GM21367 (cell line): ENCODE results near the gene DNMT1.
"Not testable (repeated sequence)": the region's sequence is repeated elsewhere in the genome, so short reads cannot be mapped to it uniquely, and the experiment has no call there.

Experiments used
- ATAC-seq: cut with Tn5 transposase; IDR thresholded peaks from one replicate; pipeline ENCODE4 v1.9.1; 2021; ENCODE audit not compliant: unreplicated experiment

DNMT1 gene

GRCh38 chr19:10194500-10195198 is at the start of gene DNMT1:
TSS of gene DNMT1 (minus strand) at chr19:10194953. CDS start at chr19:10194899, 54 bp downstream.
- ATAC-seq, result peak; percentile 54

DNA sequence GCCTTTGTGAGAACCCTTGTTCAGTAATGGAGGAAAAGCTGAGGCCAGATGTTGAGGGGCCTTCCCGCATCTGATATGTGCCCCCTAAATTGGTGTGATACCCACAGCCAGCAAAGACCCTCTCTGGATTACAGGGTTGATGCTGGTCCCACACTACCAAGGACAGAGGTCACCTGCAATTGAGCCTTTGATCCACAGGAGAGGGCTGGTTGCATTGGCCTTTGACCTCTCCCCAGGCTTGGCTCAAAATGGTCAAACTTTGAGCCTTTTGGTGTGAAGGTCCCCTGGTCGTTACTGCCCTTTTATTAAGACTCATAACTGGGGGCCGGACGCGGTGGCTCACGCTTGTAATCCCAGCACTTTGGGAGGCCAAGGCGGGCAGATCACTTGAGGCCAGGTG is 48.9 kb upstream of the DNMT1 start:
- no peak for ATAC-seq

DNA sequence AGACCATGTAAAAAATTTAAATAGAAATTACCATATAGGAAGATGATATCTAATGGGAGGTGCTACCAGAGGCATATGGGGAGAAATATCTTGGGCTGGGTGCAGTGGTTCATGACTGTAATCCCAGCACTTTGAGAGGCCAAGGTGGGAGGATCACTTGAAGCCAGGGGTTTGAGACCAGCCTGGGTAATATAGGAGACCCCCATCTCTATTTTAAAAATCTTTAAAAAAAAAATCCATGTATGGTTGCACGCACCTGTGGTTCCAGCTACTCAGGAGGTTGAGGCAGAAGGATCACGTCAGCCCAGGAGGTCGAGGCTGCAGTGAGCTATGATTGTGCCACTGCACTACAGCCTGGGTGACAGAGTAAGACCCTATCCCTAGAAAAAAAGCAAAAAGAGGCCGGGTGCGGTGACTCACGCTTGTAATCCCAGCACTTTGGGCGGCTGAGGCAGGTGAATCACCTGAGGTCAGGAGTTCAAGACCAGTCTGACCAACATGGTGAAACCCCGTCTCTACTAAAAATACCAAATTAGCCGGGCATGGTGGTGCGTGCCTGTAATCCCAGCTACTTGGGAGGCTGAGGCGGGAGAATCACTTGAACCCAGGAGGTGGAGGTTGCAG is 47.2 kb upstream of the DNMT1 start:
- not testable (repeated sequence) for ATAC-seq

GRCh38 chr19:10238172-10238783 is 43.5 kb upstream of the DNMT1 start:
- no peak for ATAC-seq

DNA sequence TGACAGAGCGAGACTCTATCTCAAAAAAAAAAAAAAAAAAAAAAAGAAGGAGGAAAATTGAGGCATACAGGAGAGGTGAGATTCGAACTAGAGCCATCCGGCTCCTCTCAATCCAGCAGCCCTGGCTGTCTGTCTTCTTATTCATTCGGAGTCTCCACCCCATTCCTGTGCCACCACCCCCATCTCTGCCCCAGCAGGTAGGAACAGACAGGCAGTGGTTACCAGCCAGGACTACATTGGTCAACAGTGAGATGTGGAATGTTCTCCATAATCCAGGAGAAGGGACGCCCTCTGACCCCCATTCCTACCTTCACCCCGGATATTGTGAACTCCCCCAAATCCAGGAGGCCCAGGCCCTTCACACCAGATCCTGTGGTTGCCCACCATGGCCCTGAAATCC is 42.9 kb upstream of the DNMT1 start:
- ATAC-seq, result no peak

GRCh38 chr19:10235409-10235808 is 40.7 kb upstream of the DNMT1 start:
- ATAC-seq, result not testable (repeated sequence)

DNA sequence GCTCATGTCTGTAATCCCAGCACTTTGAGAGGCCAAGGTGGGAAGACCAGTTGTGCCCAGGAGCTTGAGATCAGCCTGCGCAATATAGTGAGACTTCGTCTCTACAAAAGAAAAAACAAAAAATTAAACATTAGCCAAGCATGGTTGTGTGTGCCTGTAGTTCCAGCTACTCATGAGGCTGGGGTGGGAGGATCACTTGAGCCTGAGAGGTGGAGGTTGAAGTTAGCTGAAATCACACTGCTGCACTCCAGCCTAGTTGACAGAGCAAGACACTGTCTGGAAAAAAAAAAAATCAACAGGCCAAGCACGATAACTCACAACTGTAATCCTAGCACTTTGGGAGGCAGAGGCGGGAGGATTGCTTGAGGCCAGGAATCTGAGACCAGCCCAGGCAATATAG is 40.2 kb upstream of the DNMT1 start:
- no peak for ATAC-seq

GRCh38 chr19:10233946-10234345 is 39.2 kb upstream of the DNMT1 start:
- no peak for ATAC-seq

GRCh38 chr19:10231612-10232228 is 37.0 kb upstream of the DNMT1 start:
- ATAC-seq, result no peak

DNA sequence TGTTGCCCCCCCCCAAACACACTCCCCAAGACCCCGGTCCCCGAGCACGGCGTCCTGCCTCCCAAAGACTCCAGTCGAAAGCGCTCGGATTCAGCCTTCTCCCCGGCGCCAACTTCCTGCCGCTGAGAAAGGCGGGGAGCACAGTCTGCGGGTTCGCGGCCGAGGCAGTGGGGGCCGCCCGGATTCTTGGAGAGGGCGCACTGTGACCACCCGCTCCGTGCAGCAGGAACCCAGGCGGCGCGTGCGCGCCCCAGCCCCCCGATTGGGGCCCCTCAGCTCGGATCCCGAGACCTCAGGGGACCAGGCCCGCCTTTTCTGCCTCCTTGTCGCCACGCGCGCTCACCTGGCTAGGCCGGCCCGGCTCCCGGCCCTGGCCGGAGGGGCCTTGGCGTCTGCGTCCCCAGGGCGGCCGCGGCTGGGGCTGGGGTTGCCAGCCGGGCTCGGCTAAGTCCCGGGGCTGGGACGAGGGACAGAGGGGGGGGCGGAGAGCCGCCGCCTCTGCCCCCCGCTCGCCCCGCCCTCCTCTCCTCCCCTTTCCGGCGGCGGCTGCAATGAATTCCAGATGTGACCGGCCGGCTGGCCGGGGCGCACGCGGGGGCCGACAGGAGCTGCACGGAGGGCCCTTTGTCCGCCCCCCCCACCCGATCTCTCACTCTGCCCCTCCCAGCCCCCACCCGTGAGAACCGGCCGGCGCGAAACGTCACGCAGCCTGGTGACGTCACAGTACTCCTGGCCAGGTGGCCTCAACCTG is 36.3 kb upstream of the DNMT1 start, which contains the start of gene S1PR2:
Gene S1PR2 (minus strand): TSS at position 471 of the 751 bp plus-strand sequence. CDS start 6,426 bp downstream, outside the sequence.
- no peak for ATAC-seq

DNA sequence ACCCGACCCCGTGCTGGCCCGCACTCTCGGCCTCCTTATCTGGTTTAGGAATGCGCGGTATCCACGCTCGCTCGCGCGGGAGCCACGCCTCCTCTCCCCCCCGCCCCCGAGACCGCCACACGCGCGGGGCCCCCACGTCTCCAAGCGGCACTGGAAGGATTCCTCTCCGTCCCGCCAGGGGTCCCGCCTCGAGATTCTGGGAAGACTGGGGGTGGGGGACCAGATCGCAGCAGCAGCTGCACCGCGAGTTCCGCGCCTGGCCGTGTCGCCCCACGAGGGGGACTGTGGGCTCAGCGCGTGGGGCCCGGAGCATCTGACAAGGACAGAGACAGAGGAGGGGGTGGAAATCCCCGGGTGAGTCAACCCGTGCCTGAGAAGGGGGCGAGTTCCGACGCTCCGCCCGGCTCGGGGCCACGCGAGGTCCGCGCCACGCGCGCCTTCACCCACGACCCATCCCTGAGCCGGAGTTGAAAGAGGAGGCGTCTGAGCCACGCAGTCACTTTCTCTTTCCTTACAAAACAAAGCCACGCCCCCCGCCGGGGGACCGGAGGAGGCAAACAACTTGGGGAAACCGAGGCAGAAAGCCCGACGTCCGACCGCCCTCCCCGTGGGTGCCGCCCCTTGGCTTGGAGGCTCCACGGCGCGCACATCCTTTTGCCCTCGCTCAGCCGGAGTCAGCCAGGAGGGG is 35.6 kb upstream of the DNMT1 start:
- no peak for ATAC-seq

DNA sequence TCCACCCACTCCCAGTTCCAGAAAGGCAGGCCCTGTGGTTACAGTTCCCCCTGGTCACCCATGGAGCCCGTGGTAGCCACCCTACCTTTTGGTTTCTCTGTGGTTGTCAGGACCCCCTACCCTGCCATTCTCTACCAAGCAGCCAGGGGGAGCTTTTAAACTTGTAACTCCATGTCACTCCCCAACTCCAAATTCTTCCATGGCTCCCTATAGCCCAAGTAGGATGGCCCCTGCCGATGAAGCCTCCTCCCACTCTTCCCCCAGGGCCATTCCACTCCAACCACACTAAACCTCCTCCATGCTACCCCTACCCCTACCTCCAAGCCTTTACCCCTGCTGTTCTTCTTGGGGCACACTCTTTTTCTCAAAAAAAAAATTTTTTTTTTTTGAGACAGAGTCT is 34.2 kb upstream of the DNMT1 start:
- no peak for ATAC-seq

DNA sequence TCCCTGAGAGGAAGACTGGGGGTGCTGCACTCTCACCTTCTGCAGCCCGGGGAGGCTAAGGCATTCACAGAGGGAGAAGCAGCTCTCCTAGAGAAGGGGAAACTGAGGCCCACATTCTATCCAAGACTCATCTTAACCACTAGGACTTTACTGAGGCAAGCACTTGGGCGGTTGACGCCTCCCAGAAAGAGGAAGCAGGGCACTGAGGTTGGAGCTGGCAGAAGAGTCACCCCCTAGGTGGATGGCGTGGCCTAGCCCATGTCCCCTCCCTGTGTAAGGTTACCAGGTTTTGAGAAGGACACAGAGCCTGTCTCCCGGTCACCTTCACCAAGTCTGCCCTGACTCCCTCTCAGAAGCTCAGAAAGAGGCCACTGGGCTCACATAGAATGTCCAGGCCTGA is 33.6 kb upstream of the DNMT1 start:
- no peak for ATAC-seq

DNA sequence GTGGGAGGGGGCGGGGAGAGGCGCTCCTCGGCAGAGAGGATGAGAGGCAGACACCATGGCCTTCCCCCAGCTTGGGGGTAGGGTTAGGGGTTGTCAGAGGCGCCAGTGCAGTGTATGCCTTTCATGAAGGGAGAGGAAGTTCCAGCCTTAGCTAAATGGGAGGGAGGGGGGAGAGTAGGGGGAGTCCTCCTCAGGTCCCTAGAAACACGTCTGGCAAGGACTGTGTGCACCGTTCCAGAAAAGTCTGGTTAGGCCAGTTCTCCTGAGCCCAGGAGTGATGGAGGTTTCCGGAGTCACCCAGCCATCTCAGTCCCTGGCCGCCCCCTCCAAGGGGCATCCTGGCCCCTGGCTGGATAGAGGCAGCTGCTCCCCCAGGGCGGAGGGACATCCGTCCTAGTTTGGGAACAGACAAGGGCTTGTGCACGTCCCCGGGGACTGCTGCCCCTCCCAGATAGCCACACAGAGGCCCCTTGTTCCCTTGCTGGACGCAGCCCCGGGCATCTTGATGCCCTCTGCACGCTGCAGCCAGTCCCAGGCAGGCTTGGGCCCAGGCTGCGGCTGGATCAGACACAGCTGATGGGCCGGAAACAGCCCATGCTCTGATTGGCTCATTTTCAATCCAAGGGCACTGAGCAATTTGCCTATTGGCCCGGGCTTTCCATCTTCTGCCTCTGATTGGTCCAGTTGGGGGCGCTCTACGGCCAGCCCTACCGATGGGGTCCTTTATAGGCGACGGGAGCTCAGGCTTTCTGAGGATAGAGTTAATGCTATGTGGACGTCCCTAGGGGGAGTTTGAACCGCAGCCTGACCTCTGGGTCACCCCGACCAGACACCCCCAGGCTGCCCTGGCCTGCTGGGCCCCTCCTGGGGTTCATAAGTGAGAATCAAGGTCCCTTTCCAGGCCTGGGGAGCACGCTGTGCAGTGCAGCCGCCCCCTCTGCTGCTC is 32.5 kb upstream of the DNMT1 start:
- ATAC-seq, result no peak

GRCh38 chr19:10226376-10227025 is 31.7 kb upstream of the DNMT1 start:
- no peak for ATAC-seq

GRCh38 chr19:10226021-10226375 is 31.2 kb upstream of the DNMT1 start:
- ATAC-seq, result no peak

DNA sequence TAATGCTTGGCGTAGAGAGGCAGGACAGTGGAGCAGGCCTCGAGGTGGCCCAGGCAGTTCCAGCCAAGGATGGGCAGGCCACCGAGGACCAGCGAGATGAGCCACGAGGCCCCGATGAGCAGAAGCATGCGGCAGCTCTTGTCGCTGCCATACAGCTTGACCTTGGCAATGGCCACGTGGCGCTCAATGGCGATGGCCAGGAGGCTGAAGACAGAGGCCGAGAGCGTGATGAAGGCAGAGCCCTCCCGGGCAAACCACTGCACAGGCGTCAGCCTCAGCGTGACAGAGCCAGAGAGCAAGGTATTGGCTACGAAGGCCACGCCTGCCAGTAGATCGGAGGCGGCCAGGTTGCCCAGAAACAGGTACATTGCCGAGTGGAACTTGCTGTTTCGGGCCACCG is 29.6 kb upstream of the DNMT1 start:
- no peak for ATAC-seq

GRCh38 chr19:10223488-10224213 is 28.9 kb upstream of the DNMT1 start:
- no peak for ATAC-seq
